HepG2 (cell line): ENCODE data around the gene COPS6. TPM values are rescaled to one million over a fixed set of nuclear protein-coding genes. Genes with fewer than 3 reads are reported as not detected.

Source experiments
- ATAC-seq: fragments of 200-7000 bp; cut with Tn5 transposase; 3 replicates; pipeline ENCODE4 v1.9.1; 2020; ENCODE audit warnings: mild to moderate bottlenecking, moderate library complexity
- BruUV-seq: library from RNA; stranded (reverse); fragments of 400-500 nt; replicated peaks from 2 replicates; lab custom pipeline; 2021; lab: Mats Ljungman, UMichigan
- CTCF ChIA-PET: fragments of 300-600 bp; formaldehyde crosslinking; extraction: SDS; loops from one replicate; lab custom pipeline; 2021; ENCODE audit warnings: low total read pairs, inconsistent platforms, low intra/inter-chr PET ratio; lab: Yijun Ruan, JAX
- POLR2A ChIA-PET: fragments of 350-600 bp; sonication (Branson Sonifier 250); formaldehyde crosslinking; loops from one replicate; lab custom pipeline; 2020; ENCODE audit warnings: antibody characterized with exemption, inconsistent platforms; lab: Yijun Ruan, JAX
- DNase-seq: peaks from one replicate; pipeline ENCODE4 v3.0.0-alpha.2; 2015; ENCODE audit warnings: low spot score
- FAIRE-seq: peaks from 3 replicates; lab custom pipeline; 2011; peaks lifted over from hg19 to GRCh38; lab: Jason Lieb, UNC
- H2AFZ ChIP-seq: one replicate; pipeline ENCODE4 v1.6.1; 2011; ENCODE audit warnings: low read length, inconsistent platforms
- H3K27ac ChIP-seq: fragments of 300-600 bp; 3 replicates; pipeline ENCODE4 v1.8.0; 2011; ENCODE audit warnings: mixed run types, mild to moderate bottlenecking, mixed read lengths, low read length, inconsistent platforms; ENCODE audit not compliant: insufficient read depth; ENCODE audit errors: extremely low read length
- H3K27me3 ChIP-seq, 2 experiments: fragments of 200-600 bp in 1 of 2; 2 replicates in 1 of 2; 3 replicates in 1 of 2; pipeline versions ENCODE4 v1.6.0 to v1.8.0; 2011; ENCODE audit warnings: low read length in 2 of 2, mild to moderate bottlenecking in 2 of 2, moderate library complexity in 2 of 2, inconsistent platforms in 1 of 2; ENCODE audit not compliant: insufficient read depth in 2 of 2, control insufficient read depth in 1 of 2
- H3K36me3 ChIP-seq, 2 experiments: fragments of 200-600 bp in 1 of 2; replicated peaks in 1 of 2; 2 replicates in 1 of 2; 3 replicates in 1 of 2; pipeline versions ENCODE4 v1.5.1 to v1.8.0; 2011; ENCODE audit warnings: low read length in 2 of 2, inconsistent platforms in 1 of 2; ENCODE audit not compliant: insufficient read depth in 2 of 2, control insufficient read depth in 1 of 2
- H3K4me1 ChIP-seq: 2 replicates; pipeline ENCODE4 v1.5.1; 2012; ENCODE audit warnings: low read length, inconsistent platforms; ENCODE audit not compliant: insufficient read depth
- H3K4me2 ChIP-seq: 2 replicates; pipeline ENCODE4 v1.6.0; 2011; ENCODE audit warnings: low read depth, low read length, inconsistent platforms
- H3K4me3 ChIP-seq, 3 experiments: fragments of 200-600 bp in 1 of 3; sonication (generic), shearing (Covaris generic) in 1 of 3; replicated peaks in 1 of 3; 2 replicates each; pipeline ENCODE4 v1.5.1; 2011 to 2016; ENCODE audit warnings: low read length in 3 of 3, inconsistent platforms in 2 of 3, low read depth in 2 of 3, mild to moderate bottlenecking in 2 of 3, control low read depth in 1 of 3, mixed read lengths in 1 of 3; ENCODE audit not compliant: insufficient read depth in 1 of 3
- H3K79me2 ChIP-seq: one replicate; pipeline ENCODE4 v1.6.1; 2011; ENCODE audit warnings: low read length, inconsistent platforms; ENCODE audit not compliant: insufficient read depth
- H3K9ac ChIP-seq: 2 replicates; pipeline ENCODE4 v1.6.0; 2011; ENCODE audit warnings: mild to moderate bottlenecking, low read depth, low read length, inconsistent platforms; ENCODE audit not compliant: insufficient read depth
- H3K9me3 ChIP-seq: 2 replicates; pipeline ENCODE4 v1.5.1; 2012; ENCODE audit warnings: mild to moderate bottlenecking, low read length
- H4K20me1 ChIP-seq: 2 replicates; pipeline ENCODE4 v1.6.0; 2011; ENCODE audit warnings: inconsistent platforms, mild to moderate bottlenecking, low read length, moderate library complexity; ENCODE audit not compliant: insufficient read depth
- ELF1 ChIP-seq: sonication (generic); formaldehyde crosslinking; IDR thresholded peaks from 2 replicates; pipeline ENCODE4 v1.4.0; 2020; ENCODE audit warnings: missing genetic modification reagents
- PHF20 ChIP-seq: sonication (generic); formaldehyde crosslinking; IDR thresholded peaks from 2 replicates; pipeline ENCODE4 v1.5.0; 2020; ENCODE audit warnings: mild to moderate bottlenecking, missing genetic modification reagents
- RBAK ChIP-seq: sonication (generic); formaldehyde crosslinking; IDR thresholded peaks from 2 replicates; pipeline ENCODE4 v1.5.1; 2020; ENCODE audit warnings: mild to moderate bottlenecking, missing genetic modification reagents
- ZBTB33 ChIP-seq: sonication (generic); formaldehyde crosslinking; IDR thresholded peaks from 2 replicates; pipeline ENCODE4 v1.4.0; 2020; ENCODE audit warnings: missing genetic modification reagents
- ZFP41 ChIP-seq: sonication (generic); formaldehyde crosslinking; IDR thresholded peaks from 2 replicates; pipeline ENCODE4 v1.4.0; 2020; ENCODE audit warnings: mild to moderate bottlenecking, missing genetic modification reagents, borderline replicate concordance
- ZNF543 ChIP-seq: sonication (generic); formaldehyde crosslinking; IDR thresholded peaks from 2 replicates; pipeline ENCODE4 v1.4.0; 2020; ENCODE audit warnings: mild to moderate bottlenecking, missing genetic modification reagents
- ZNF839 ChIP-seq: sonication (generic); formaldehyde crosslinking; IDR thresholded peaks from 2 replicates; pipeline ENCODE4 v1.4.0; 2020; ENCODE audit warnings: missing genetic modification reagents, mild to moderate bottlenecking, borderline replicate concordance
- WGBS: methylation state at CpG from one replicate; pipeline ENCODE4 v1.1.6; 2017; ENCODE audit warnings: low lambda C conversion rate; 5-methylcytosine and 5-hydroxymethylcytosine counted together
- in situ Hi-C: cut with HindIII; loops from 2 replicates; pipeline ENCODE4 v1.10.0; 2017; ENCODE audit warnings: low pct_unique_long_range_greater_than_20kb; ENCODE audit not compliant: extremely low pct_ligation_motif_present
- intact Hi-C: fragments of 100-400 bp; cut with micrococcal nuclease; formaldehyde crosslinking; loops from one replicate; pipeline ENCODE4 v1.10.0; 2022; ENCODE audit not compliant: unreplicated experiment
- polyA plus RNA-seq, 8 experiments: library from polyadenylated mRNA; depleted of rRNA in 3 of 8; stranded (reverse) in 7 of 8; unstranded in 1 of 8; fragments of >200 nt; fragmentation: Illumina TruSeq in 4 of 8; extraction: Trizol in 4 of 8; gene quantifications; 2 replicates each; pipeline versions ENCODE4 v1.2.1 to v1.2.3, GENCODE V29; 2011 to 2016; ENCODE audit warnings: low read depth in 4 of 8, missing spikeins in 1 of 8, mixed read lengths in 1 of 8; ENCODE audit not compliant: insufficient read depth in 1 of 8
- total RNA-seq, 5 experiments: library from RNA; depleted of rRNA; stranded (reverse); fragments of >200 nt; fragmentation: Illumina TruSeq; extraction: Trizol; gene quantifications; 2 replicates each; pipeline ENCODE4 v1.2.3, GENCODE V29; 2016; ENCODE audit warnings: low read depth in 1 of 5
- TF ChIP-seq, protein P1 (sequence below): sonication (generic); formaldehyde crosslinking; IDR thresholded peaks from 2 replicates; pipeline ENCODE4 v1.4.0; 2020; ENCODE audit warnings: missing genetic modification reagents

Gene COPS6
- total and polyA plus RNA-seq, 2 of the 13 experiments (the other 11 are each of a cell fraction or from before 2014, with no cell fraction given): 33.4 to 117 TPM

DNA sequence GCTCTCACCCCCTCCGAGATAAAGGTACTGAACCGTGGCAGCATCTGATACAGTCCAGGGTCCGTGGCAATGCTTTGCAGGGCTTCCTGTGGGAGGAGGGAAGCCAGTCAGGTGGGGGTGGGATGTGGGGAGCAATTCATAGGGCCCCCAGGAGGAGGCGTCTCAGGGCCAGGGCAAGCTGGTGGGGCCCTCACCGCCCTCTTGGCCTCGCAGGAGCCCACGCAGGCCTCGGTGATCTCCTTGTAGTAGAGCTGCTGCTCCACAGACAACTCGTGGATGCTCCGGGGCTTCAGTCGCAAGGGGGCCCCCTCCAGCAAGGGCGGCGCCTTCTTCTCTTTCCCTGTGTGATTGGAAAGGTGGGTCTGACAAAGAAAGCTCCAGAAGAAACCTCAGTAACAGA lies 23.1 kb downstream of the COPS6 start (continued):
- no peak for TF ChIP-seq ZNF839 (CRISPR knock-in tag)

GRCh38 chr7:100115026-100115425 lies 26.3 kb downstream of the COPS6 start:
- ATAC-seq (no peak), FAIRE-seq (no peak), DNase-seq (no peak)
- Histone ChIP-seq H4K20me1 (no peaks in the 10 kb centered on the region), H2AFZ (no peak overlapping the region), H3K4me1 (peaks cover 29% of the 10 kb centered on the region), H3K9ac (no peak overlapping the region), H3K4me3 (no peak overlapping the region), H3K27me3 (no peaks in the 10 kb centered on the region; a peak in 1 of 5 replicates), H3K4me2 (no peak overlapping the region), H3K9me3 (no peaks in the 10 kb centered on the region), H3K27ac (no peak overlapping the region), H3K79me2 (peaks cover 8% of the 10 kb centered on the region), H3K36me3 (peaks cover 4 to 19% of the 10 kb centered on the region in 2 experiments; a peak in 3 of 5 replicates)
- 97% methylated on average over 7 of the region's 7 CpGs for WGBS
- BruUV-seq: no TSS peak
- ChIA-PET CTCF (no interaction called here), POLR2A (no interaction called here)
- intact Hi-C loops: no loop called here
- in situ Hi-C loops: no loop called here
- TF ChIP-seq ZBTB33 (CRISPR knock-in tag): no peak
- no peak for TF ChIP-seq ELF1
- TF ChIP-seq PHF20 (CRISPR knock-in tag): no peak
- no peak for TF ChIP-seq RBAK (CRISPR knock-in tag)
- TF ChIP-seq ZNF543 (CRISPR knock-in tag): no peak
- TF ChIP-seq ZFP41 (CRISPR knock-in tag): no peak
- TF ChIP-seq, protein P1, sequence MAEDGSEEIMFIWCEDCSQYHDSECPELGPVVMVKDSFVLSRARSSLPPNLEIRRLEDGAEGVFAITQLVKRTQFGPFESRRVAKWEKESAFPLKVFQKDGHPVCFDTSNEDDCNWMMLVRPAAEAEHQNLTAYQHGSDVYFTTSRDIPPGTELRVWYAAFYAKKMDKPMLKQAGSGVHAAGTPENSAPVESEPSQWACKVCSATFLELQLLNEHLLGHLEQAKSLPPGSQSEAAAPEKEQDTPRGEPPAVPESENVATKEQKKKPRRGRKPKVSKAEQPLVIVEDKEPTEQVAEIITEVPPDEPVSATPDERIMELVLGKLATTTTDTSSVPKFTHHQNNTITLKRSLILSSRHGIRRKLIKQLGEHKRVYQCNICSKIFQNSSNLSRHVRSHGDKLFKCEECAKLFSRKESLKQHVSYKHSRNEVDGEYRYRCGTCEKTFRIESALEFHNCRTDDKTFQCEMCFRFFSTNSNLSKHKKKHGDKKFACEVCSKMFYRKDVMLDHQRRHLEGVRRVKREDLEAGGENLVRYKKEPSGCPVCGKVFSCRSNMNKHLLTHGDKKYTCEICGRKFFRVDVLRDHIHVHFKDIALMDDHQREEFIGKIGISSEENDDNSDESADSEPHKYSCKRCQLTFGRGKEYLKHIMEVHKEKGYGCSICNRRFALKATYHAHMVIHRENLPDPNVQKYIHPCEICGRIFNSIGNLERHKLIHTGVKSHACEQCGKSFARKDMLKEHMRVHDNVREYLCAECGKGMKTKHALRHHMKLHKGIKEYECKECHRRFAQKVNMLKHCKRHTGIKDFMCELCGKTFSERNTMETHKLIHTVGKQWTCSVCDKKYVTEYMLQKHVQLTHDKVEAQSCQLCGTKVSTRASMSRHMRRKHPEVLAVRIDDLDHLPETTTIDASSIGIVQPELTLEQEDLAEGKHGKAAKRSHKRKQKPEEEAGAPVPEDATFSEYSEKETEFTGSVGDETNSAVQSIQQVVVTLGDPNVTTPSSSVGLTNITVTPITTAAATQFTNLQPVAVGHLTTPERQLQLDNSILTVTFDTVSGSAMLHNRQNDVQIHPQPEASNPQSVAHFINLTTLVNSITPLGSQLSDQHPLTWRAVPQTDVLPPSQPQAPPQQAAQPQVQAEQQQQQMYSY (CRISPR knock-in tag): no peak
